ENCODE results near the gene ACAT2. TPM values are rescaled to one million over a fixed set of nuclear protein-coding genes. Genes with fewer than 3 reads are reported as not detected.
"Not testable (repeated sequence)": the region's sequence is repeated elsewhere in the genome, so short reads cannot be mapped to it uniquely, and the experiment has no call there.

The ACAT2 gene
- total RNA-seq, 1 experiment from 2014 or later: 78.8 TPM

DNA sequence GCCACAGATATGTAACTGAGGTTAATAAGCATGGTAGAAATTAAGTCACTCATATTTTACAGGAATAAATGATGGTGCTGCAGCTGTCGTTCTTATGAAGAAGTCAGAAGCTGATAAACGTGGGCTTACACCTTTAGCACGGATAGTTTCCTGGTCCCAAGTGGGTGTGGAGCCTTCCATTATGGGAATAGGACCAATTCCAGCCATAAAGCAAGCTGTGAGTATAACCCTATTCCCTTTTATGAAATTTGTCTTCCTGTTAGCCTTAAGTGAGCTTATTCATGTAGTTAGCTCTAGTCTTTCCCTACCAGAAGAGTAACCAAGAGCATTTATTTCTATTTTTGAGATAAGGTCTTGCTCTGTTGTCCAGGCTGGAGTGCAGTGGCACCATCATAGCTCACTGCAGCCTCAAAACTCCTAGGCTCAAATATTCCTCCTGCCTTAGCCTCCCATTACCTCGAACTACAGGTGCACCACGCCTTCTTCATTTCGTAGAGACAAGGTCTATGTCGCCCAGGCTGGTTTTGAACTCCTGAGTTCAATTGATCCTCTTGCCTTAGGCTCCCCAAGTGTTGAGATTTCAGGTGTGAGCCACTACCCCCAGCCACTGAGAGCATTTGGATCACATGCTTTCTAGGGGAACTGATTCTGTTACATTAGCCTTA, 15.5 kb downstream of the ACAT2 start:
- Histone ChIP-seq H3K4me3 (no peak overlapping the region), H3K36me3 (peaks cover 77% of the 10 kb centered on the region)

DNA sequence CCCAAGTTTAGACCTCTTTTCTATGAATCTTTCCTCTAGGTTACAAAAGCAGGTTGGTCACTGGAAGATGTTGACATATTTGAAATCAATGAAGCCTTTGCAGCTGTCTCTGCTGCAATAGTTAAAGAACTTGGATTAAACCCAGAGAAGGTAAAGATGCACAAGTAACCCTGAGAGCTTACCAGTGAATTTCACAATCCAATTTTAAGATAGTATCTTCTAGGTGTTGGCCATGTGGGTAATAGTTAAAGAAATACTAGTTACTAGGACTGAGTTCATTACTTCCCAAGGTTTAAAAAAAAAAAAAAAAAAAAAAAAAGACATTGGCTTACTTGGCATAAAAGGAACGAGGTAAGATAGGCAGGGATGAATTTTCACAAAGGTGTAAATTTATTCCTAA, 16.3 kb downstream of the ACAT2 start:
- H3K27ac ChIP-seq: no peak overlapping the region
- H3K4me3 ChIP-seq: no peak overlapping the region
- H3K36me3 ChIP-seq: peaks cover 80% of the 10 kb centered on the region
- no peaks in the 10 kb centered on the region for H3K9me3 ChIP-seq (replicated peaks)
- no peak for DNase-seq
- no peaks in the 10 kb centered on the region for H3K4me1 ChIP-seq
- no peaks in the 10 kb centered on the region for H3K27me3 ChIP-seq

More for the DNA sequence above, 15.5 kb downstream of the ACAT2 start:
- no peaks in the 10 kb centered on the region for H3K27me3 ChIP-seq
- H3K27ac ChIP-seq: no peak overlapping the region
- no peak for DNase-seq
- H3K9me3 ChIP-seq (replicated peaks): no peaks in the 10 kb centered on the region
- no peaks in the 10 kb centered on the region for H3K4me1 ChIP-seq

DNA sequence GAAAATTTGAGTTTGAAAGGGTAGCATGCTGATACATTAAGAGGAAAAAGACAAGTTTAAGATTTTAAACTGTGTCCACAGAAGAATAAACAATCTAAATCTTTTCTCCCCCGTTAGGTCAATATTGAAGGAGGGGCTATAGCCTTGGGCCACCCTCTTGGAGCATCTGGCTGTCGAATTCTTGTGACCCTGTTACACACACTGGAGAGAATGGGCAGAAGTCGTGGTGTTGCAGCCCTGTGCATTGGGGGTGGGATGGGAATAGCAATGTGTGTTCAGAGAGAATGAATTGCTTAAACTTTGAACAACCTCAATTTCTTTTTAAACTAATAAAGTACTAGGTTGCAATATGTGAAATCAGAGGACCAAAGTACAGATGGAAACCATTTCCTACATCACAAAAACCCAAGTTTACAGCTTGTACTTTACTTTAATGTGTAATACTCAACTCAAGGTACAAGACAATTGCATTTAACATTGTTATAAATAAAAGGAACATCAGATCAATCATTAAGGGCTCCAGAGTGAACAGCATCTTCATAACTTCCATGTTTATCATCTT, 16.8 kb downstream of the ACAT2 start:
- Histone ChIP-seq H3K9me3 (replicated peaks) (no peaks in the 10 kb centered on the region), H3K4me3 (no peak overlapping the region), H3K36me3 (peaks cover 78% of the 10 kb centered on the region), H3K27me3 (no peaks in the 10 kb centered on the region), H3K27ac (no peak overlapping the region), H3K4me1 (no peaks in the 10 kb centered on the region)
- no peak for DNase-seq

DNA sequence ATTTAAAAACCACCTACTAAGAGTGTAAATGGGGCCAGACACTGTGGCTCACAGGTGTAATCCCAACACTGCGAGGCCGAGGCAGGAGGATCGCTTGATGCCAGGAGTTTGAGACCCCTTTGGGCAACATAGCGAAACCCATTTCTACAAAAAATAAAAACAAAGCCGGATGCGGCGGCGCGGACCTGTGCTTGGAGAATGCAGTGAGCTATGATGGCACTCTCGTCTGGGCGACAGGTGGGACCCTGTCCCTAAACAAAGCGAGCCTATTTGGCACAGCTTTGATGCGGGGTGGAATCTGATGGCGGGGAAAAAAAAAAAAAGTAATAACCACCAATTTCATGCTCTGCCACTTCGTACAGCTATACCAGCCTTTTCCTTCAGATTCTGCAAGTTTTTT, 26.4 kb downstream of the ACAT2 start:
- H3K36me3 ChIP-seq: peaks cover 57% of the 10 kb centered on the region
- DNase-seq: peak in 1 of 2 experiments; percentile 35
- H3K9me3 ChIP-seq (replicated peaks): no peaks in the 10 kb centered on the region
- H3K27me3 ChIP-seq: no peaks in the 10 kb centered on the region
- H3K27ac ChIP-seq: peak overlapping the region; percentile 77
- H3K4me1 ChIP-seq: peaks cover 14% of the 10 kb centered on the region
- peak overlapping the region; percentile 83 for H3K4me3 ChIP-seq

DNA sequence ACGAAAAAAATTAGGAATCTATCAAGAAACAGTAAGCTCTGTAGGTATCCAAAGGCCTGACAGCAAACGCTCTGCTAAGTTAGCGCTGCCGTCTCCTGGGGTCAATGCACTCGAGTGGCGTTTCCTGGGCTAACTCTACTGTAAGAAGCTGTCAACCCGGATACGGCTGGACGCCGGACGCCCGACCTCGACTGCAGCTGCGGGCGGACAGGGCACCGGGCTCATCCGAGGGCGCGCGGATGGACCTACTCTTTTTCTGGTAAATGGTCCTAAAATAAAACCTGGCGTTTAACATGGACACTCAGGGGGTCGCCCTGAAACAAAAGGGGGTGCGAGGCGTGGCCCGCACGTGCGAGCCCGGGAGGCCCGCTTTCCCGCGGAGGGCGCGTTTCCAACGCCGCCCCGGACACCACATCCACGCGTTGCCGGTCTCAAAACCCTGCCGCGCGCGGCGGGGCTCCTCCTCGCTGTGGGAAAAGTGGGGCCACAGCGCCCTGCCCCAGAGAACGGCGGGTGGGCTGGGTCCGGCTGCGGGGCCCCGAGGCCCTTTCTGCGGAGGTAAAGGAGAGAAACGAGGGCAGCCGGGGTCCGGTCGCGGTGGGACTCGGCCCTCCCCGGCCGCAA, 27.0 kb downstream of the ACAT2 start:
- H3K4me1 ChIP-seq: peaks cover 14% of the 10 kb centered on the region

DNA sequence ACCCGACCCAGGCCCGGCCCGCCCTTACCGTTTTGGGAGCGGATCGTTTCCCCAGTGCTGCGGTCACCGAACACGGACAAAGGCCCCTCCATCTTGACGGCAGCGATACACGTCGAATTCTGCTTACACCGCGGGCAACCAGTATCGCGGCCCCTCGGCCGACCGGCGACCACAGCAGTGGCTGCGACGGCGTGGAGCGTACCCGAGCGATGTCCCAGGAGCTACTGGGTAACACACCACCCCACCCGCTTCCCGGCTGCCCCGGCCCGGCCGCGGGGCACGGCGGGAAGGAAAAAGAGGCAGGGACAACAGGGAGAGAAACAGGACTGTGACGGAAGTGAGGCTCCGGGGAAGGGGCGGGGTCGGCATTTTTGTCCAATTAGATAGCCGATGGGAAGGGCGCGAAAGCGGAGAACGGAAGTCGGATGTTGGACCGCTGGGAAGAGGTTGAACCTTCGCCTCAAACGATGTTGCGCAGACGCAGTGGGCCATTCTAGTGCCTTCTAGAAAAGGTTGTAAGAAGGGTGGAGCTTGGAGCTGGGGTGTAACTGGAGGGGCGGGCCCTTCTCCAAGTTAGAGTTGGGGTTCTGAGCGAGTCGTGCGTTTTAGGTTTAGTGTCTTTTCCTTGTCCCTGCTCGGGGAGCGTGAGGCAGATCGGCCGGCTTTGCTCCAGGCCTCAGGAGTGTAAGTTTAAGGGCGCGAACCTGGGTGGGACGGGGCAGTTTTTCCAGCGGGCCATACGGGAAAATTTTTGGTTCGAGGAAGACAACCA, 27.7 kb downstream of the ACAT2 start, which contains the start of gene TCP1:
Gene TCP1, minus strand, starts transcription at position 226 of the 772 bp plus-strand sequence. Its CDS starts 134 bp downstream, at position 92.
- H3K4me3 ChIP-seq: peak within 1 kb of the TSS; percentile 83
- H3K36me3 ChIP-seq: peaks cover 54% of the 10 kb centered on the region
- peak; percentile 100 for DNase-seq
- no peaks in the 10 kb centered on the region for H3K9me3 ChIP-seq (replicated peaks)
- H3K27ac ChIP-seq: peak within 1 kb of the TSS; percentile 77
- peaks cover 14% of the 10 kb centered on the region for H3K4me1 ChIP-seq
- H3K27me3 ChIP-seq: no peaks in the 10 kb centered on the region

More for the DNA sequence above, 27.0 kb downstream of the ACAT2 start:
- peak; percentile 39 to 52 for DNase-seq
- Histone ChIP-seq H3K27me3 (no peaks in the 10 kb centered on the region), H3K4me3 (peak overlapping the region; percentile 83), H3K36me3 (peaks cover 52% of the 10 kb centered on the region), H3K27ac (peak overlapping the region; percentile 77), H3K9me3 (replicated peaks) (no peaks in the 10 kb centered on the region)

DNA sequence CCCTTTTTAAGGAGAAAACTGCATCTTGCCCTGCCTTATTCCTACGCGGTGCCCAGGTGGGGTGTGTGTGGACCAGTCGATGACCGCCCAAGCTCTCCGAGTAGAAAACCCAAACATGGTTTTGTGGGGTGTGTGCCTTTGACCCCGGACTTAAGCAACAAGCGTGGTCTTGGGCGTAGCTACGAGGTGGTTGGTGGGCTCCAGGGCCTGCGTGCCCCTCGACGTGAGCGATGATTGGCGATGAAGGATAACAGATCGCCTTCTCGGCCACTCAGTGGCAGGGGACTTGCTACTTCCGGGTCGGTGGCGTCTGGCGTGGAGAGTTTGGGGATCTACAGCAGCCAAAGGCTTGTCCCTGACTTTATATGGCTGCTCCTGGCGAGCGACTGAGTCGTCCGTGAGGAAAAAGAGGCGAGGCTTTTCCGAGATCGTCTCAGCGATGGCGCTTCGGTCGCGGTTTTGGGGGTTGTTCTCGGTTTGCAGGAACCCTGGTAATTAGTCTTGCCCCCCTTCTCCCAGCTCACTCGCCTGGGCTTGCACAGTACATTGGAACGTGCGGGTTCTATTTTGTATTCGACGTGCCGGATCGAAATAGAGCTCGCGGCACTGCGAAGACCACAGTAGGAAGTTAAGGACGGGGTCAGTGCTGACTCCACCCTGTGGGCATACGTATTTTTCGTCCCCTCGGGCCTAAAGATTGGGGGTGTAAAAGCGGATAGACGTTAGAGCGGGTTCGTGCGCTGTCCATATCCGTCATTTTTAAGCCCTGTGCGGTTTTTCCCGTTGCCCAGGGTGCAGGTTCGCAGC, 28.5 kb downstream of the ACAT2 start, which contains the start of gene MRPL18:
Gene MRPL18, plus strand, starts transcription at position 319 of the 807 bp plus-strand sequence. Its CDS starts 121 bp downstream, at position 440.
- peak within 1 kb of the TSS; percentile 77 for H3K27ac ChIP-seq
- peak; percentile 97 to 99 for DNase-seq
- H3K27me3 ChIP-seq: no peaks in the 10 kb centered on the region
- H3K36me3 ChIP-seq: peaks cover 46% of the 10 kb centered on the region
- H3K4me1 ChIP-seq: peaks cover 14% of the 10 kb centered on the region
- H3K9me3 ChIP-seq (replicated peaks): no peaks in the 10 kb centered on the region
- H3K4me3 ChIP-seq: peak within 1 kb of the TSS; percentile 83

DNA sequence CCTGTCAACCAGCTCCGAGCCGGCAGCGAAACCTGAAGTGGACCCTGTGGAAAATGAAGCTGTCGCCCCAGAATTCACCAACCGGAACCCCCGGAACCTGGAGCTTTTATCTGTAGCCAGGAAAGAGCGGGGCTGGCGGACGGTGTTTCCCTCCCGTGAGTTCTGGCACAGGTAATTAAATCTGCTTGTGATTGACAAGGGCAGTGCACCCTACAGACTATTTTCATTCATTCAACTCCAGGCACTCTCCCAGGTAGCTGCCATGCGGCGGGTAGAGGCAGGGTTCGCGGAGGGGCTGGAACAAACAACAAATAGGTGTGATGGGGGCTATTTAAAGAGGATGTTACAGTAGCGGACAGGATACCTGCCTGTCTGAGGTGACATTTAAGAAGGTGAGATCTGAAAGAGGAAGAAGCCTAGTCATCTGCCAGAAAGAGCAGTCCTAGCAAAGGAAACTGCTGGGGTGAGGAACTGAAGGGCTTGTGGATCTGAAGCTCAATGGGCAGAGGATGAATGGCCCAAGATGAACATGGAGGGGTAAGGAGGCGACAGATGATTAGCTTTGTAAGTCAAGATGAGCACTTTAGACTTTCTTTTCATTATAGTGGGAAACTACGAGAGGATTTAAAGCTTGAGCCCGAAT, 29.2 kb downstream of the ACAT2 start:
- Histone ChIP-seq H3K27ac (peak overlapping the region; percentile 77), H3K9me3 (replicated peaks) (no peaks in the 10 kb centered on the region), H3K4me3 (peak overlapping the region; percentile 83), H3K27me3 (no peaks in the 10 kb centered on the region), H3K36me3 (peaks cover 39% of the 10 kb centered on the region), H3K4me1 (peaks cover 14% of the 10 kb centered on the region)
- DNase-seq: no peak

DNA sequence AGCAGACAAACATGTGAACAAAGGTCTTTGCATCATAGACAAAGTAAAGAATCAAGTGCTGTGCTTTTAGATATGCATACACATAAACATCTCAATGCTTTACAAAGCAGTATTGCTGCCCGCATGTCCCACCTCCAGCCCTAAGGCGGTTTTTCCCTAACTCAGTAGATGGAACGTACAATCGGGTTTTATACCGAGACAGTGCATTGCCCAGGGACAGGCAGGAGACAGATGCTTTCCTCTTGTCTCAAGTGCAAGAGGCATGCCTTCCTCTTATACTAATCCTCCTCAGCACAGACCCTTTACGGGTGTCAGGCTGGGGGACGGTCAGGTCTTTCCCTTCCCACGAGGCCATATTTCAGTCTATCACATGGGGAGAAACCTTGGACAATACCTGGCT, 33.1 kb downstream of the ACAT2 start:
- DNase-seq; H3K4me1 ChIP-seq; H3K4me3 ChIP-seq; H3K27me3 ChIP-seq; H3K27ac ChIP-seq; H3K9me3 ChIP-seq (replicated peaks): not testable (repeated sequence)
- H3K36me3 ChIP-seq: peaks cover 43% of the 10 kb centered on the region

DNA sequence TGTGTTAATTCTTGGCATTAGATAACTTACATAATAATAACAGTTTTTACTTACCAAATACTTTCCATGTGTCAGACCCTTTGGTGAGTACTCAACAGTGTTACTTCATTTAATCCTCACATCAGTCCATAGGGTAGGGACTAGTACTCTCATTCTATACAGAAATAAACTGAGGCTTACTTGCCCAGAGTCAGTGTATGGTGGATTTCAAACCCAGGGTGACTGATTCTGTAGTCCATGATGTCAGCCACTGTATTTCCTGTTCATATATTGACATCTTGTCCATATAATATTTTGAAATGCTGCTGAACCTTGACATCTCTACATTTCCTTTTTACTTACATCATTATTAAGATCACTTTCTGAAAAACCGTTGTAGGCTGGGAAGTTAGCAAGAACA, 35.7 kb downstream of the ACAT2 start:
- DNase-seq: no peak
- H3K27ac ChIP-seq: no peak overlapping the region
- H3K4me3 ChIP-seq: no peak overlapping the region
- peaks cover 35% of the 10 kb centered on the region for H3K36me3 ChIP-seq
- H3K9me3 ChIP-seq (replicated peaks): no peaks in the 10 kb centered on the region
- H3K4me1 ChIP-seq: no peaks in the 10 kb centered on the region
- H3K27me3 ChIP-seq: no peaks in the 10 kb centered on the region

DNA sequence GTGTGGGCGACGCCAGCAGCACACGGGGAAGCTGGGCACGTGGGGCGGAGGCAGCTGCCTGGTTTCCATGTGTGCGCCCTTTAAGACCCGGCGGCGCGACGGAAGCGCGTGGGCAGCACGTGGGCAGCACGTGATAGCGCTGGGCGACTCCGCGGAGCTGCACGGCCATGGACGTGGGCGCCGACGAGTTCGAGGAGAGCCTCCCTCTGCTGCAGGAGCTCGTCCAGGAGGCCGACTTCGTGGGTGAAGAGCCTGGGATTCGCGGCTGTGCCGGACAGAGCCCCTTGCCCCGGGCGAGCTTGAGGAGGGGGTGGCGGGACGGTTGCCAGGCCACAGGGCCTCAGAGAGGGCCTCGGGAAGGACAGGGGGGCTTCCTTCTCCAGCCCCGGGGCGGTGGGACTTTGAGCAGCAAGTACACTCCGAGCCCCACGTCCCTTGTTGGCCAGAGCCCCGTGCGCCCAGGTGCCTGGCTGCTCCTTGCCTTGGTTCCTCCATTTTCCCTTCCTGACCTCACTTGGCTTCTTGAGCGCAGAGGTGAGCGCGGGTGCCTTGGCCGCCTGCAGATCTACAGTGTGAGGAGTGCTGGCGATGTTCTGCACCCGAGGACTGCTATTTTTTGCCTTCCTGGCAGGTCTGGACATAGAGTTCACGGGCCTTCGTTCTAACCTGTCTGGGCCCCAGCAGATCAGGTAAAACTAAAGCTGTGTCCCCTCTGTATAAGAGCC, 38.5 kb downstream of the ACAT2 start, which contains the start of gene PNLDC1:
Gene PNLDC1, plus strand, starts transcription at position 136 of the 725 bp plus-strand sequence. Its CDS starts 32 bp downstream, at position 168.
- DNase-seq: no peak
- Histone ChIP-seq H3K4me1 (no peaks in the 10 kb centered on the region), H3K27me3 (no peaks in the 10 kb centered on the region), H3K36me3 (peaks cover 26% of the 10 kb centered on the region), H3K4me3 (no peak within 1 kb of the TSS), H3K9me3 (replicated peaks) (no peaks in the 10 kb centered on the region), H3K27ac (no peak within 1 kb of the TSS)

DNA sequence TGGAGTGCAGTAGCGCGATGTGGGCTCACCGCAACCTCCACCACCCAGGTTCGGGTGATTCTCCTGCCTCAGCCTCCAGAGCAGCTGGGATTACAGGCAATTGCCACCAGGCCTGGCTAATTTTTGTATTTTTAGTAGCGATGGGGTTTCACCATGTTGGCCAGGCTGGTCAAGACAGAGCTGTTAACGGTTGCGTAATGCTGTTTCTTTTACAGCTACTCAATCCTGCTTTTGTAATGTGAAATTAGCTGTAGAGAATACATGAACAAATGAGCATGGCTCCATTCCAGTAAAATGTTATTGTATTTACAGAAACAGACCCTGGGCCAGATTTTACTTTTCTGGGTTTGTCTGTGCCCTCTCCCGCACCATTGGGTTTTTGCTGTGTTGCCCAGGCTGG, 40.1 kb downstream of the ACAT2 start:
- H3K36me3 ChIP-seq: peaks cover 21% of the 10 kb centered on the region
- no peaks in the 10 kb centered on the region for H3K4me1 ChIP-seq
- no peaks in the 10 kb centered on the region for H3K9me3 ChIP-seq (replicated peaks)
- no peak overlapping the region for H3K4me3 ChIP-seq
- no peaks in the 10 kb centered on the region for H3K27me3 ChIP-seq
- DNase-seq: no peak
- no peak overlapping the region for H3K27ac ChIP-seq

DNA sequence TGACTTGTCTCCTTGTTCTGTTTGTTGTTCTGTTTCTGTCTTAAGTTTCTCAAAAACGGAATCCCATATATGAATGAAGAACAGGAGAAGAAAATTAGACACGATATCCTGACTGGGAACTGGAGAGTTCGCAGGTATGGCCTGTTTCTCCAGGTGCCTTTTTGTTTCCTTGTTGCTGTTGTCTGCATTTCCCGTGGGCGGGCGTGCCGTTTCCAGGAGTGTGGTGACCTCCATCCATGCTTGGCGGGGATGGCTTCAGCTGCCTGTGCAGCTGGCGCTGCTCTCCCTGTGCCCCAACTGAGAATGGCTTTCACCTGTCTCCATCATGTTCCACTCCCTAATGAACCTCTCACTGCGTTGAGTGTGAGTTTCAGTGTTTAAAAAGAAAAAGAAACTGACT, 42.7 kb downstream of the ACAT2 start:
- no peaks in the 10 kb centered on the region for H3K36me3 ChIP-seq
- no peaks in the 10 kb centered on the region for H3K4me1 ChIP-seq
- H3K4me3 ChIP-seq: no peak overlapping the region
- no peaks in the 10 kb centered on the region; the same call in 1 of the 2 replicates for H3K27me3 ChIP-seq
- no peaks in the 10 kb centered on the region for H3K9me3 ChIP-seq (replicated peaks)
- no peak overlapping the region for H3K27ac ChIP-seq
- peak in 1 of 2 experiments; percentile 51 for DNase-seq

Data from SJCRH30 (cell line).